Smooth muscle cell of the brain vasculature (primary cell): ENCODE measurements around the gene UBE2M.
"Not testable (repeated sequence)": the region's sequence is repeated elsewhere in the genome, so short reads cannot be mapped to it uniquely, and the experiment has no call there.

Source experiments
- DNase-seq: peaks from one replicate; pipeline ENCODE4 v3.0.0-alpha.2; 2012; ENCODE audit warnings: low read depth, low spot score

UBE2M gene

DNA sequence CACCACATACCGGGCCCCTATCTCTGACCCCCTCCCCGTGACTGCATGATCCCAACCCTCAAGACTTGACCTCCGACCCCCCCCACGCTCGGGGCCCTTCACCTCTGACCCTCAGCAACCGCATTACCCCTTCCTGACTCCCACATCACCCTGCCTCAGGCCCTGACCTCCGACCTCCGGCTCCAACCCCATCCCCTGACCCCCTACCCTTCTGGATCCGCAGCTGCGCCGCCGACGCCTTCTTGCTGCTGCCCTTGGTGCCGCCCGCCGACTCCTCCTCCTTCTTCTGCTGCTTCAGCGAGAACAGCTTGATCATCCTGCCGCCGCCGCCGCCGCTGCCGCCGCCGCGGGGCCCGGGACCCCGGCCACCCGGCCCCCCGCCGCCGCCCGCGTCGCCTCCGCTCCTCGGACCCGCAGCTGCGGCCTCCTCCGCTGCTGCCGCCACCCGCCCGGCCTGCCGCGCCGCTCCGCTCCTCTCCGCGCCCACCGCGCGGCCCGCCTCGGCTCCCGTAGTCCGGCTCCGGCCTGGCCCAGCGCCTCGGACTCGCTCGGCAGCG is at the start of gene UBE2M:
Gene UBE2M, minus strand, starts transcription at position 546 of the 557 bp plus-strand sequence. Its CDS starts 230 bp downstream, at position 316.
- DNase-seq = no peak

- DNase-seq = not testable (repeated sequence)
Observed at GRCh38 chr19:58607213-58607612, 48.8 kb upstream of the UBE2M start.

GRCh38 chr19:58606251-58606896 is 48.0 kb upstream of the UBE2M start:
- DNase-seq = not testable (repeated sequence)

- DNase-seq = no peak
Observed at GRCh38 chr19:58586133-58586765, 27.8 kb upstream of the UBE2M start.

- no peak for DNase-seq
Observed at GRCh38 chr19:58585442-58586132, 27.2 kb upstream of the UBE2M start.

DNA sequence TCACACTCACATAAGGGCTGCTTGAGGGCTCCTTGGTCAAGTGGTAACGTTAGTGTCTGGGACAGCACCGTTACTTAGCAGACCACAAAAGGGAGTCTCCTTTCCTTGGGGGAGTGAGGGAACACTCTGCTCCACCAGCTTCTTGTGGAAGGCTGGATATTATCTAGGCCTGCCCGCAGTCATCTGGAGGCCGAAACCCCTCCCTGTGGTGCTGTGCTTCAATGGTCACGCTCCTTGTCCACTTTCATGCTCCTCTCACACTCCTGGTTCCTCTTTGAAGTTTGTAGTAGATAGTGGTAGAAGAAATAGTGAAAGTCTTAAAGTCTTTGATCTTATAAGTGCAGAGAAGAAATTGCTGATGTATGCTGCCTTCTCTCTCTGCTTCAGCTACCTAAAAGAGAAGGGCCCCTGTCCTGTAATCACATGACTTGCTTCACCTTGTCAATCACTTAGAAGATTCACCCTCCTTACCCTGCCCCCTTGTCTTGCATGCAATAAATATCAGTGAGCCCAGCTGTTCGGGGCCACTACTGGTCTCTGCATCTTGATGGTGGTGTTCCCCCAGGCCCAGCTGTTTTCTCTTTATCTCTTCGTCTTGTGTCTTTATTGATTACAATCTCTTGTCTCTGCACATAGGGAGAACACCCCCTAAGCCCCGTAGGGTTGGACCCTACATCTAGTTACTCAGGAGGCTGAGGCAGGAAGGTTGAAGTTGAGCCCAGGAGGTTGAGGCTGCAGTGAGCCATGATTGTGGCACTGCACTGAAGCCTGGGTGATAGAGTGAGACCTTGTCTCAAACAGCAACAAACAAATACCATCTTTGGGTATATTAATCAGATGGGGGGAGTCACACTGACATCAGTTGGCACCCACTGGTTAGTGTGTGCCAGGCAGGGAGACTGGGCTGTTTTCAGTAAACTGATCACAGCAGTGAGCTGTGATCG is 26.4 kb upstream of the UBE2M start:
- DNase-seq = no peak

DNA sequence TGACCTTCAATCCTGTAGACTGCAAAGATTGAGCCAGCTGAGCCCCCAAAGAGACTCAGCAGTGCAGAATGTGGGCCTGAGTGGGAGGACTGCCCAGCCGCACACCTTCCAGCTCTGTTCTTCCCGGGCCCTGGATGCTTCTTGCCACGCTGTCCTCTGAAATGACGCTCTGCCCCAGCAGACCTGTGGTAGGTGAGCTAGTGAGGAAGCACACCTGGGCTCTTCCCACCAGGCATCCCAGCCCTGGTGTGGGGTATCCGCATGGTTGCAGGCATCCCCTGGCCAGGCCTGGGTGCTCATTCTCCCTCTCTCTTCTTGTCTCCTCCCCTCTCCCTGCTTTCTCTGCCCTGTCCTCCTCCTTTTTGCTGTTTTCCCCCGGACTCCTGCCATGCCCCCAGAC is 24.6 kb upstream of the UBE2M start:
- DNase-seq = no peak

DNA sequence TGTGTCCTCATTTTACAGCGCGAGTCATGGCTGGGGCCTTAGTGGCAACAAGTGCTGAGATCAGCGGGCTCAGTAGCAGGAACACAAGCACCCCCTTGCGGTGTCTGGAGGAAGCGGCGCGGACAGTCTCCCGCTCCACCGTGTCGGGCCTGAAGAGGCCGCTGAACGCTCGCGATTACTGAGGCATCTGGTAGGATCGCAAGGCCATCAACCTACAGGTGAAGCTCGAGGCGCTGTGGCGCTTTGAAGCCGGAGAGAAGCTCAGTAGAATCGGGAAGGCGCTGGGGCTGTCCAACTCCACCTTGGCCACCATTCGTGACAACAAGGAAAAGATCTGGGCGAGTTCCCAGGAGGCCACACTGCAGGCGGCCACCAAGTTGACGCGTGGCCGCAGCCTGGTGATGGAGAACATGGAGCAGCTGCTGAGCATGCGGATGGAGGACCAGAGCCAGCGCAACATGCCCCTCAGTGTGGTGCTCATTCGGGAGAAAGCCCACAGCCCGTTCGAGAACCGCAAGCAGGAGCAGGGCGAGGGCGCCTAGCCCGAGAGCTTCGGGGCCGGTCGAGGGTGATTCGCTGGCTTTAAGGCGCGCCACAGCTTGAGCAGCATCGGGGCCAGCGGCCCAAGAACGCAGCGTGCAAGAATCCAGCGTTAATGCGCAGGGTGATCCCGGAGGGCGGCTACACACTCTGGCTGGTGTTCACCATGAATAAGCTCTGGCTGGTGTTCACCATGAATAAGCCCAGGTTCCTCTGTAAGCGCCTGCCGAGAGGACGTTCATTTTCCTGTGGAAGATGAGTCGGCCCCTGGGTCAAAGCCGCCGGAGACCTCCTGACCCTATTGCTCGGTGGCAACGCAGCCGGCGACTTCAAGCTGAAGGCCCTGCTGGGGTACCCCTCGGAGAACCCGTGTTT is 23.1 kb upstream of the UBE2M start:
- DNase-seq = peak; percentile 50

DNA sequence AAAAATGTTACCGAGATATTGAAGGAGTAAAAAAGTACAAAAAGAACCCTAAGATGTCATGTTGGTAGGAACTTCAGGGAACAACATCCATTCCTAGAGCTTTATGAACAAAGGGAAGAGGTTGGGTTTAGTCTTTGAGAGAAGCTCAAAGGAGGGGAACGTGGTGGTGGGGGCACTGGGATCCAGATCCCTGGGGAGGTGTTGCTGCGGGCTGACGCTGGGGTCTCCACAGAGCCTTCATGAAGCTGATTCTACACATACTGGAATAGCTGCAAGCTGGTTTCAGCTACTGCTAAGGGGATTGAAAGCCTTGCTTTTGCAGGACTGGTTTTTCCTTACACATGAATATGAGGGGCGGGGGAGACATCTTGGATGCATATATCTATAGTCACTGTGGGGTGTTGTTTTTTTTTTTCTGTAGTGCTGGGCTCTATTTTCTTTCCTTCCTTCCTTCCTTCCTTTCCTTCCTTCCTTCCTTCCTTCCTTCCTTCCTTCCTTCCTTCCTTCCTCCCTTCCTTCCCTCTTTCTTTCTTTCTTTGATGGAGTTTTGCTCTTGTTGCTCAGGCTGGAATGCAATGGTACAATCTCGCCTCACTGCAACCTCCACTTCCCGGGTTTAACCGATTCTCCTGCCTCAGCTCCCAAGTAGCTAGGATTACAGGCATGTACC is 21.2 kb upstream of the UBE2M start:
- DNase-seq = no peak

- DNase-seq = no peak
Observed at GRCh38 chr19:58578012-58578925, 19.9 kb upstream of the UBE2M start.

GRCh38 chr19:58577581-58577980 is 19.2 kb upstream of the UBE2M start:
- DNase-seq = not testable (repeated sequence)

DNA sequence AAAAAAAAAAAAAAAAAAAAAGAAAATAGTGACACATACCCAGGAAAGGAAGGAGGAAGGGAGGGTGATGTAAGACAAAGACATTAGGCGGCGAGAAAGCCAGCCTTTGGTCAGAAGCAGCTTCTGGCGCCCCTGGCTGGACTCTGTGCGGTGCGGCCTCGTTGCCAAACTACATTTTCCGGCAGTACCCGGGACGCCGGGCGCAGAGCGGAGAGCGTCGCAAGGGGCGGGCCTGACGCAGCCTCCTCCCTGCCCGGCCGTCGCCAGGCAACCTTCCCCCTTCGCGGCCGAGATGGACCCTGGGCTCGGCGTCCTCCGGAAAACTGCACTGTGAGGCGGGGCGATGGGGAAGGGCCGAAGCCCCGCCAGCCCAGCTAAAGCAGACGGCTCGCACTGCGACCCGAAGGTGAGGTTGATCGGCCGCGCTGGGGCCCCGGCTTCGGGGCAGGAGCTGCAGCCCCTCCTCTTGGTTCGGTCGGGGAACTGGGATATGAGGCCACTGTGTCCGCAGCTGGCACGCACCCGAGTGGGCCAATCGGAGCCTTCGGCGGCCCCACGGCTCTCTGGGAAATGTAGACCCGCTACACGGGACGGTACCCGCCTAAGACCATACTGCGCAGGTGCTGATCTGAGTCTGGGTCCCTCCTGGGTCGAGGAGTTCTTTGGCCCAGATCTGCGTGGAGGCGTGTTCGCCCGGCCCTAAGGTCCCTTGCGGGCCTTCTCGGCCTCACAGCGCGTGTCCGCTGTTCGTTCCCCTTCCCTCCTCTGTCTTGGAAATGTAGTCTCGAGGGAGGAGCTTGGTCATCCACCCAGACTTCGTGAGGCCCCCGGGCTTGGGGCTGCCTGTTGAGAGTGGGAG is 17.0 kb upstream of the UBE2M start:
- peak; percentile 76 for DNase-seq

GRCh38 chr19:58573658-58574164 is 15.3 kb upstream of the UBE2M start:
- DNase-seq = no peak

DNA sequence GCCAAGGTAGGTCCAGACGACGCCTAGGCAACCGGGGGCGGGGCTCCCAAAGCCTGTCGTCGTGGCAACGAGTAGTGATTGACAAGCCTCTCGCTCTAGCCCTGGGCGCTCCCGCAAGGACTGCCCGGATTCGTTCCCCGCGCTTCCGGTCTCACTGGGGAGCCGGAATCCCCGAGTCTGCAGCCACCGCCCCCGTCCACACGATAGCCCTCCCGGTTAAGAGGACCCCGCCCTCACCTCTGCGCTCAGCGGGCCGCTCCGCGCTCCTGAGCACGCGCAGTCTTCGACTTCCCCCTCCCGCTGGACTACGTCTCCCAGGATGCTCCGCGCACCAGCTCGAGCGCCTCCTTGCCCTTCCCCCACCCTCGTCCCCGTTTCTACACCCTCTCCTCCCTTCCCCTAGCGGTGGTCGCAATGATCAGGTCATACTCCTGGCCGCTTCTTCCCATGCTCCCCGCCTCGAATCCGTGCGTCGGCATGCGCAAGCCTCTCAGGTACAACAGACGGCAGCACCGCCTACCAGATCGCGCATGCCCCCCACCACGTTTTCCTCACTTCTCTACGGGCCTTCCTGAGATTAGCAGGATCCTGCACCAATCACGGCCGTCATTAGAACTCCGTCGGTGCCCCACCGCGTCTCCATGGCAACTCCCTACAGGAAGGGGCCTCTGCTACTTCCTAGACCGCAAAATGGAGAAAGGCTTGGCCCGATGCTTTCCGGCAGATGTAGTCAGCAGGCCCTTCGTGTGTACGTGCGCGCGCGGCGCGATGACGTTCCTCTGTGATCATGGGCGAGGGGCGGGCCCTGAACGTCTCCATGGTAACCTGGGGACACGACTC is 14.6 kb upstream of the UBE2M start, which contains the start of gene MZF1:
Gene MZF1, minus strand, starts transcription at position 518 of the 840 bp plus-strand sequence. CDS start 1,946 bp downstream, outside the sequence.
- peak; percentile 100 for DNase-seq

DNA sequence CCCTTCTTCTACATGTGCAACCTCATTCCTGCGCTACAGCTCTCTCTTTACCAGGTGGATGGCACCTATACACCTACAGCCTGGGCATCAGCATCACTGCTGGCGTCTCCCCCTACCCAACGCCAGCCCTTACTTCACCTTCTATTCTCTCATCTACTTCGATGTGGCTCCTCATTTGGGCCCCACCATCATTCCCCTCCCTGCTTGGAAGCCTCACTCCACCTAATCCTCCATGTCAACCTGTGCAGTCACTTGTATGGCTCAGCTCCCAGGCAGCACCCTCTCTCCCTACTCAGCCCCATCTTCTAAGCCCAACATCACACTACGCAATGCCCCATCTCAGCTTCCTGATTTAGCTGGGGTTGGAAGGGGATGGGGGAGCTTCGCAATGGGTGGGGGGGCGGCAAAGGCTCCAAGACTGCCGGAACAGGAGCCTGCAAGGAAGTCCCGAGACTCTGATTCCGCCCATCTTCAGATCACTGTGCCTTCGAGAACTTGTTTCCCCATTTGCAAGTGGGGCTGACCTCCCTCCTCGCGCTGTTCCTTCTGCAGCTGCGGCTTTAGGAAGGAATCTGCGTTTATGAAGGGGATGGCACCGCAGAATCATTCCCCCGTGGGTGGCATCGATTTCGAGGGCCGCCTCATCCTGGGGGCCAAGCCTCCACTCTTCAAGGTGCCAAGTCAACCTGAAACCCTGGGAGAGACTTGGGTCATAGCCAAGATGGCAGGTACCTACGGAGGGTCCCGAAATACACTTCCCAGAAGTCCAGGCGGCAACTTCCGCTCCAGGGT is 13.8 kb upstream of the UBE2M start:
- DNase-seq = no peak

DNA sequence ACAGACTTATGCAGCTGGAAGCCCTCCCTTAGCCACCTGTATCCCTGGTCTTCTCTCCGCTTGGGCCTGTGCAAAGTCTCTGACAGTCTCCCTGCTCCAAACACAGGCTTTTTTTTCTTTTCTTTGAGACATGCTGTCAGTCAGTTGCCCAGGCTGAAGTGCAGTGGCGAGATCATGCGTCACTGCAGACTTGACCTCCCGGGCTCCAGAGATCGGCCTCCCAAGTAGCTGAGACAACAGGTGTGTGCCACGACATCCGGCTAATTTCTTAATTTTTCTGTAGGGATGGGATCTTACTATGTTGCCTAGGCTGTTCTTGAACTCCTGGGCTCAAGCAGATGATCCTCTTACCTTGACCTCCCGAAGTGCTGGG is 13.2 kb upstream of the UBE2M start:
- DNase-seq = no peak
